Activated CD4-positive, alpha-beta T cell treated with anti-CD3 and anti-CD28 coated beads, Interleukin-2, Interleukin-4, amounts not matched to agents 100 ng/mL and 50 ng/mL, durations not matched to agents 16 hours and 8 hours (primary cell): Measurements from ENCODE around the gene ACAT1.
A peak's percentile ranks its signal among the peaks of the same experiment; 100 is the strongest.
"Not testable (repeated sequence)": the region's sequence is repeated elsewhere in the genome, so short reads cannot be mapped to it uniquely, and the experiment has no call there.

Experiments used
- DNase-seq: peaks from one replicate; pipeline ENCODE4 v3.0.0-alpha.2; 2020; ENCODE audit warnings: low spot score

Gene ACAT1

GRCh38 chr11:108147150-108147549 lies 25.8 kb downstream of the ACAT1 start:
- no peak for DNase-seq

GRCh38 chr11:108148556-108148955 lies 27.2 kb downstream of the ACAT1 start:
- DNase-seq: no peak

- no peak for DNase-seq
Observed at GRCh38 chr11:108154591-108154990, 33.2 kb downstream of the ACAT1 start.

- DNase-seq: no peak
Observed at GRCh38 chr11:108160970-108161566, 39.7 kb downstream of the ACAT1 start.

- not testable (repeated sequence) for DNase-seq
Observed at GRCh38 chr11:108162878-108163277, 41.5 kb downstream of the ACAT1 start.

- DNase-seq: no peak
Observed at GRCh38 chr11:108167624-108168023, 46.3 kb downstream of the ACAT1 start.

- DNase-seq: peak; percentile 44
Observed at GRCh38 chr11:108170184-108170583, 48.8 kb downstream of the ACAT1 start.

GRCh38 chr11:108177570-108177969 lies 56.2 kb downstream of the ACAT1 start:
- no peak for DNase-seq

GRCh38 chr11:108193725-108194124 lies 72.4 kb downstream of the ACAT1 start:
- DNase-seq: no peak

- DNase-seq: peak; percentile 60
Observed at GRCh38 chr11:108196901-108197300, 75.5 kb downstream of the ACAT1 start.
